HL-60 (cell line): ENCODE results near the gene CAMKMT.

ENCODE experiments used
- CTCF ChIP-seq: IDR thresholded peaks from one replicate; pipeline ENCODE4 v1.5.1; 2011; ENCODE audit warnings: low read length, control low read depth, inconsistent platforms; ENCODE audit not compliant: insufficient read depth
- POLR2AphosphoS5 ChIP-seq: IDR thresholded peaks from 2 replicates; pipeline ENCODE4 v1.6.1; 2012; ENCODE audit warnings: low read depth

GRCh38 chr2:44635725-44636124, 274.0 kb downstream of the CAMKMT start:
- no peak for TF ChIP-seq POLR2AphosphoS5
- no peak for TF ChIP-seq CTCF
